Activated CD4-positive, alpha-beta memory T cell treated with anti-CD3 and anti-CD28 coated beads for 36 hours (primary cell): ENCODE data around the gene TPRG1. TPM values are rescaled to one million over a fixed set of nuclear protein-coding genes. Genes with fewer than 3 reads are reported as not detected.

Experiments
- CTCF ChIA-PET: fragments of 350-600 bp; sonication (Branson Sonifier 250); formaldehyde crosslinking; loops from one replicate; lab custom pipeline; 2021; ENCODE audit warnings: antibody characterized with exemption, inconsistent platforms; lab: Charles Lee
- POLR2A ChIA-PET: fragments of 350-600 bp; sonication (Branson Sonifier 250); formaldehyde crosslinking; loops from one replicate; lab custom pipeline; 2021; ENCODE audit warnings: antibody characterized with exemption; lab: Charles Lee
- DNase-seq: peaks from one replicate; pipeline ENCODE4 v3.0.0-alpha.2; 2020
- H3K27ac Mint-ChIP-seq: one replicate; pipeline ENCODE4 v1.8.0; 2021; ENCODE audit warnings: mixed read lengths
- H3K27me3 Mint-ChIP-seq: one replicate; pipeline ENCODE4 v1.8.0; 2021; ENCODE audit warnings: mixed read lengths
- H3K36me3 Mint-ChIP-seq: one replicate; pipeline ENCODE4 v1.8.0; 2021; ENCODE audit warnings: mixed read lengths
- H3K4me1 Mint-ChIP-seq: one replicate; pipeline ENCODE4 v1.8.0; 2021; ENCODE audit warnings: low read depth, mixed read lengths
- H3K4me3 Mint-ChIP-seq: one replicate; pipeline ENCODE4 v1.8.0; 2021; ENCODE audit warnings: mild to moderate bottlenecking, mixed read lengths
- H3K9me3 Mint-ChIP-seq: one replicate; pipeline ENCODE4 v1.8.0; 2021; ENCODE audit warnings: mixed read lengths
- intact Hi-C: fragments of 100-400 bp; cut with micrococcal nuclease; formaldehyde crosslinking; loops from one replicate; pipeline ENCODE4 v1.15.1; 2023
- total RNA-seq, 2 experiments: library from RNA; stranded (reverse); gene quantifications; one replicate each; pipeline ENCODE4 v1.2.3, GENCODE V29; 2021

The TPRG1 gene
- total RNA-seq, 2 experiments from 2014 or later = 11.4 to 11.5 TPM

DNA sequence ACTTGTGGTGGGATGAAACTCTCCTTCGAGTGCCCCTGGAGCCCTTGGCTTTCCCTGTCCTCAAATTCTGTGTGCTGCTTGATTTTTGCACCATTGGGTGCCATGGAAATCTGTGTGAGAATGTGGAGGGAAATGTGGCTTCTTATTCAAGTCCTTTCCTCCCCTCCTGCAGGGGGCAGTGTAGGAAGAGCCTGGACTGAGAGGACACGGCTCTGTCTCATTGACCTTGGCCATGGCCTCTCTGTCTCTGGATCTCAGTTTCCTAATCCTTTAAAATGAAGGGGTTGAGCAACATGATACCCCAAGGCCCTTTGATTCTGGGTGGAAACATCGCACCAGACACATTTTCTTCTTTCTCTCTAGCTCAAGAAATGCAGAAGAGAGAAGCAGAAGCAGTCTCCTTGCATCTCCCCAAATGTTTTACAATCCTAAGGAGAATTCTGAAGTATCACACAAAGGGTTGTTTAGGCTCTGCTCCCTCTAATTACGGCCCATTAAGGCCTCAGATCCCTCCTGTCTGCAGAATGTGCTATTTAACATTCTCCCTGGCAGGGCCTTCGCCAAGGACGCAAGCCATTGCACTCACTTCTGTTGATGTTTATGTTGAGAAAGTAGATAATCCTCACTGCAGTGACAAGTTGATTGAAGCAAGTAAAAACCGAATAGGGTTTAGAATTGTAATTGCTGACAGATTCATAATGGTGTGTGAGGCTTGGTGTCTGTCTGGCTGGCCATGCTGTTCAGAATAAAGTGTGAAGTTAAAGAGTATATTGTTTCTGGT is 169.1 kb downstream of the TPRG1 start:
- intact Hi-C loops = no loop called here
- Mint-ChIP-seq H3K9me3 (peaks cover 3% of the 10 kb centered on the region), H3K36me3 (no peaks in the 10 kb centered on the region), H3K27me3 (no peaks in the 10 kb centered on the region), H3K27ac (no peak overlapping the region), H3K4me3 (no peak overlapping the region), H3K4me1 (peaks cover under 1% of the 10 kb centered on the region)
- ChIA-PET CTCF (interaction anchor here (0.6 to 1.5 kb wide), 2 partner anchors 14 to 616 kb away, joined by 4 to 9 read pairs; no protein-coding TSS in a partner anchor), POLR2A (no interaction called here)
- peak; percentile 25 for DNase-seq

DNA sequence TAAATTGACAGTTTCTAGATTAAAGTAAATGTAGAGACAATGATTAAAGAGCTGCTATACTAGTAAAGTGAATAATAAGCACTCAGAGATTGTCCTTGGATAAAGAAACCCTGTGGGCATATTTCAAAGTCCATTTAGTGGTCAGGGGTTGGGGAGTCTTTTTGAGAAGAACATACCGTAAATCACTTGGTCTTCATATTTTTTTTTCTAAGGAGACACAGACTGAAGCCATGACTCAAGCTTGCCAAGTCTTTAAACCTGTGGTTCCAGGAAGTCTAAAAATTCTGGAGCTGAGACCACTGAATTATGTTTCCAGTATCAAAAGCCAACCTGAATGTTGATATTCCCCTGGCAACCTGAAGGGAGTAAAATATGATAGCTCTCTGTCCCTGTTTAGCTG is 171.0 kb downstream of the TPRG1 start:
- Mint-ChIP-seq H3K4me3 (no peak overlapping the region), H3K27me3 (no peaks in the 10 kb centered on the region), H3K36me3 (no peaks in the 10 kb centered on the region), H3K27ac (no peak overlapping the region), H3K9me3 (no peaks in the 10 kb centered on the region), H3K4me1 (no peaks in the 10 kb centered on the region)
- ChIA-PET CTCF (no interaction called here), POLR2A (no interaction called here)
- intact Hi-C loops = no loop called here
- no peak for DNase-seq

DNA sequence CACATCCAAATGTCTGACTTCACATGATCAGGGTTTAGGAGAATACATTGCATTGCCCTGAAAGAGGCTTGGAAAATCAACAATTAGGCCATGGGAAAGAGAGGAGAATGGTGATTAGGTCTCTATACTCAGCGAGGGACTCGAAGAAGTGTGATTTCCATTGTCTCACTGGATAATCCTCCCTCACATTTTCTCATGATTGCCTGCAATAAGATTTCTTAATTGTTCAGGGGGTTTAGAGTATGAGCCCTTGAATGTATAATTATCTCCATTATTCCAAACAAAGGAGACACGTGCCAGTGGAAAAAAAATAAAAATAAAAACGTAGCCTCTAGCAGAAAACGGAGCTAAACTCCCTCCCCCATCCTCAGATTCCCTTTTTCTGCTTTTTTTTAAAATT is 173.2 kb downstream of the TPRG1 start:
- H3K4me1 Mint-ChIP-seq = no peaks in the 10 kb centered on the region
- no peak overlapping the region for H3K27ac Mint-ChIP-seq
- no peak for DNase-seq
- ChIA-PET POLR2A (no interaction called here), CTCF (interaction anchor here (1.2 kb wide), 1 partner anchor 227 kb away, joined by 4 read pairs; no protein-coding TSS in a partner anchor)
- no peaks in the 10 kb centered on the region for H3K27me3 Mint-ChIP-seq
- no peak overlapping the region for H3K4me3 Mint-ChIP-seq
- no peaks in the 10 kb centered on the region for H3K36me3 Mint-ChIP-seq
- intact Hi-C loops = no loop called here
- H3K9me3 Mint-ChIP-seq = no peaks in the 10 kb centered on the region

DNA sequence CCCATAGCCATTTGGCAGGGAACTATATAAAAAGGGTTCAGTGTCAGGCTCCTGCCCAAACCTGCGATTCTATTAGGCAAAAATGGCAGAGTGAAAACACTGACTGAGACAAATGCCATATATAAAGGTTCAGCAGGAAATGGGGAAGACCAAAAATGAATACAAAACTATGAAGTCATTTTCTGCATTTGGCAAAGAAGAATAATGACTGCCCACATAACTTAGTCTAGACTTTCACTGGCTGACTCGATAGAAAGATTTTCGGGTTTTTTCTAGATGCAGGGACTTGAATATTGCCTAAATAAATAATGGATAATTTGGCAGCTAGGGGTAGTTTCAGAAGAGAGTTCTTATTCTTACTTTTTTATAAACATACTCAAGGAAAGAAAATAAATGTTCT is 178.0 kb downstream of the TPRG1 start:
- Mint-ChIP-seq H3K27me3 (no peaks in the 10 kb centered on the region), H3K9me3 (no peaks in the 10 kb centered on the region), H3K4me1 (peaks cover 1% of the 10 kb centered on the region), H3K4me3 (no peak overlapping the region), H3K27ac (no peak overlapping the region), H3K36me3 (no peaks in the 10 kb centered on the region)
- ChIA-PET POLR2A (no interaction called here), CTCF (no interaction called here)
- DNase-seq = no peak
- intact Hi-C loops = no loop called here

DNA sequence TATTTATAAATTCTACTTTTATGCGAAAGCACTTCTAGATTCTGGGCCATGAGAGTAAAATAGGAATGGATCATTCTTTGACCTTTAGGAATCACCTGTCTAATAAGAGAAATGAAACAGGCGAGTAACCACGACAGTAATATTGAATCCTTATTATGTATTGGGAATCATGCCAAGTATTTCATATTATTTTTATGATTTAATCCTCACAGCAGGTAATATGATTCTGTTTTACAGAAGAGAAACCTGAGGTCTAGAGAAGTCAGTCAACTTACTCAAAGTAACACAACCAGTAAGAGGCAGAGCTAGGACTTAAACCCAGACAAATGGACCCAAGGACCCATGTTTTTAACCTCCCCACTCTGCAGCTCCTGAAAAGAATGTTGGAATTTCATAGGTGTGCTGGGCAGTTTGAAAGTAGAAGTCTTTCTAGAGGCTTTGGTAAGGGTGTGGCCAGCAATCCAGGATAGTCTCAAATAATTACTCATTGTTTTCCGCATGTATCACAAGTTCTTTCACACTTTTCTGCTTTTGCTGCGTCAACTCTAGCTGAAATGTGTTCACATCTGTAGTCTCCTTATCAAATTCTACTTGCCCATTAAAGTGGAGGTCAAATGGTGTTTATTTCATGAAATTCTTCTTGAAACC is 181.7 kb downstream of the TPRG1 start:
- H3K27ac Mint-ChIP-seq = no peak overlapping the region
- no peak for DNase-seq
- intact Hi-C loops = no loop called here
- no peaks in the 10 kb centered on the region for H3K9me3 Mint-ChIP-seq
- H3K4me1 Mint-ChIP-seq = peaks cover 19% of the 10 kb centered on the region
- H3K36me3 Mint-ChIP-seq = no peaks in the 10 kb centered on the region
- ChIA-PET POLR2A (interaction anchor here (0.5 kb wide), 1 partner anchor 77 kb away, joined by 3 read pairs; no protein-coding TSS in a partner anchor), CTCF (interaction anchor here (2.2 kb wide), 1 partner anchor 13 kb away, joined by 9 read pairs; no protein-coding TSS in a partner anchor)
- no peaks in the 10 kb centered on the region for H3K27me3 Mint-ChIP-seq
- no peak overlapping the region for H3K4me3 Mint-ChIP-seq

DNA sequence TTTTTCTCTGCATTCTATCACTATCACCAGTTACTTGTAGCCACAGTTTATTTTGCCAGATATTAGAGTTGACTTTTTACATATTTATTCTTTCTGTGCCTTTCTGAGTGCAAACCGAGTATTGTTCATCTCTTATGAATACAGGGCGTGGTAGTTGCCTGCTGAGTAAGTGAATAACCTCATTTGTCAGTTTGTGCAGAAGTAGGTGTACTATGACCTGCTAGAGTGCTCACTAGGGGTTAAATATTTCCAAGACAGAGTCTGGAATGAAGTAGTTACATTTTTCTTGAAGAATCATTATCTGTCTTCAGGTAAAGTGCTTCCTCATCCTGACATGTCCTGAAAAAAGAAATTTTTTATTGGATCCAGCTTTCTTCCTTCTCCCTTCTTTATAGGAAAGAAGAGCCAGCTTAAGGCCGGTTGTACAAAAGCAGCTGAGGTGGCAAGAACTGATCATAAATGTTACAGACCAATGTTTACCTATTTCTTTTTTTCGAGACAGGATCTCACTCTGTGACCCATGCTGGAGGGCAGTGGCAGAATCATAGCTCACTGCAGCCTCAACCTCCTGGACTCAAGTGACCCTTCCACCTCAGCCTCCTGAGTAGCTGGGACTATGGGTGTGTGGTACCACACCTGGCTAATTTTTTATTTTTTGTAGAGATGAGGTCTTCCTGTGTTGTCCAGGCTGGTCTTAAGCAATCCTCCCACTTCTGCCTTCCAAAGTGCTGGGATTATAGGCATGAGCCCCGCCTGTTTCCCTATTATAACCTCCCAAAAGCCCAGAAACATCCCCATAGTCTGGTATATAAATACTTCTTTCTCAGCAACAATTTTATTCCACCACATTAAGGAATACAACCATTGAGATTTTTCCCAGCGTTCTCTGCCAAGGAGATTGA is 182.5 kb downstream of the TPRG1 start:
- Mint-ChIP-seq H3K9me3 (no peaks in the 10 kb centered on the region), H3K4me3 (no peak overlapping the region), H3K4me1 (peaks cover 19% of the 10 kb centered on the region), H3K36me3 (no peaks in the 10 kb centered on the region), H3K27me3 (no peaks in the 10 kb centered on the region), H3K27ac (no peak overlapping the region)
- ChIA-PET POLR2A (interaction anchor here (0.5 to 1.0 kb wide), 2 partner anchors 30 to 78 kb away, joined by 3 read pairs; no protein-coding TSS in a partner anchor), CTCF (interaction anchor here (1.5 to 2.2 kb wide), 3 partner anchors 14 to 82 kb away, joined by 4 to 9 read pairs (median 8); no protein-coding TSS in a partner anchor)
- DNase-seq = no peak
- intact Hi-C loops = no loop called here

DNA sequence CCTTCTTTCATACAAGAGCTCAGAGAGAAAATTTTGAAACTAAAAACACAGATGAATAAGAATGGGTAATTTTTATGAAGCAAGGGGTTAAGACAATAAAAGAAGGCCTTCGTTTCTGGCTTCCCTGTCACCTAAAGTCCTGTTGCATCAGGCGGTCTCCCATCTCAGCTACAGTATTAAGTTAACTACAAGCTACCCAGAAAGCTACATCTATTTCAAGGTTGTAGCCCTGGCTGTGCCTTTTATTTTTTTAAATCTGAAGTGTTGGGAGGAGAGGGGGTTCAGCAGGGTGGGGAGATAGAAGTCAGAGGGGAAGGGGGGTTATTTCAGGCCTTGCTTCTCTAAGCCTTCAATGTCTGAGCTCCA is 183.3 kb downstream of the TPRG1 start:
- no peak overlapping the region for H3K27ac Mint-ChIP-seq
- CTCF ChIA-PET = interaction anchor here (1.5 to 2.2 kb wide), 4 partner anchors 14 to 82 kb away, joined by 4 to 9 read pairs (median 6); no protein-coding TSS in a partner anchor
- DNase-seq = no peak
- no peak overlapping the region for H3K4me3 Mint-ChIP-seq
- no peaks in the 10 kb centered on the region for H3K9me3 Mint-ChIP-seq
- intact Hi-C loops = no loop called here
- H3K36me3 Mint-ChIP-seq = no peaks in the 10 kb centered on the region
- H3K4me1 Mint-ChIP-seq = peaks cover 19% of the 10 kb centered on the region
- POLR2A ChIA-PET = interaction anchor here (0.7 to 1.0 kb wide), 2 partner anchors 21 to 31 kb away, joined by 3 read pairs; no protein-coding TSS in a partner anchor
- H3K27me3 Mint-ChIP-seq = no peaks in the 10 kb centered on the region

DNA sequence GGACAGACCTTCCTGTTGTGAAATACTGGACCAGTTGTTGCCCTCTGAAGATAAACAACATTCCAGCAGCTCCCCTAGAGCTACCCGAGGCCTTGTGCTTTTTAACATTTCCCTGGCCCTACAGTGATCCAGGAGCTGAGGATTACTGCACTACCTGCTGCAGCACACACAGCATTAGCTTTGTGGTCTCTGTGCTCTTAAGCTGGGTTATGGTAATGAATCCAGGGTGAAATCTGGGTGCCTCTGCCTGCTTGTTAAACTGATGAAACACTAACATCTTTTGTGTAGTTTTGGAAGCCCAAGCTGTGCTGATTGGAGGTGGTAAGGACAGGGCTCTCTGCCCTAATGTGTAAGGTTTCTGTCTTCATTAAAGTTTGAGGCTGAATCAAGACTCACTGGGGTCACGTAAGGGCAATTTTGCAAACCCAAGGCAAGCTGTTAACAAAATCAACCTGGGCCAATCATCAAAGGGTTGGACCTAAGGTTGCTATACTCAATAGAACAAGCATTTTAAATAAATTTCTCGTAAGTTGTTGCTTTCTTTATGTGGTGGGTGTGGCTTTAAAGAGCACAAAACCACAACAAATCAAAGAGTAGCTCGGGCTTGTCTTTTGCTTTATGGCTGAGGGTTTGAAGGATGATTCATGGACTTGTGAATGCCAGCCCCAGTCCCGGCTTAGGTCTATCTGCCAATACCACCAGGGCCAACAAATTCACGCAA is 183.9 kb downstream of the TPRG1 start:
- intact Hi-C loops = loop anchor here (1.0 to 2.0 kb wide), 2 partner anchors 24 to 31 kb away; no protein-coding TSS in a partner anchor

DNA sequence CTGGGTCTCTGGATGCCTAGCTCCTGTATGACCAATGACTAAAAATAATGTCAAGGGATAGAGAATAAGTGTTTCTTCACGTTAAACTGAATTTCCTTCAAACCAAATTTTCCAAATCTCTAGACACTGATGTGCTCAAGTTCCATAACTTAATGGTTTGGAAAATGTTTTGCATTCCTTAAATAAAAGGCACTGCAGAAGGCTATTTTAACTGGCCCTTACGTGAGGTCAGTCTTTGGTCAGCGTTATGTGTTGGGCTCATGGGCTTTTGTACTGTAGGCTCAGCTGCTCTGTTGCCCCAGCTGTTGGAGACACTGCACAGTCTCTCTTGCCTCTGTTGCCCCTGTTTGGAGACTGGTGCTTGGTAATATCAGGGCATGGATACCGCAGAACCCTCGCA is 188.5 kb downstream of the TPRG1 start:
- H3K36me3 Mint-ChIP-seq = no peaks in the 10 kb centered on the region
- CTCF ChIA-PET = interaction anchor here (0.6 to 0.9 kb wide), 2 partner anchors 88 to 331 kb away, joined by 3 read pairs; no protein-coding TSS in a partner anchor
- no peak overlapping the region for H3K4me3 Mint-ChIP-seq
- POLR2A ChIA-PET = no interaction called here
- no peaks in the 10 kb centered on the region for H3K27me3 Mint-ChIP-seq
- no peaks in the 10 kb centered on the region for H3K9me3 Mint-ChIP-seq
- H3K27ac Mint-ChIP-seq = no peak overlapping the region
- intact Hi-C loops = no loop called here
- DNase-seq = no peak
- H3K4me1 Mint-ChIP-seq = peaks cover 14% of the 10 kb centered on the region

More for the DNA sequence above, 183.9 kb downstream of the TPRG1 start:
- Mint-ChIP-seq H3K27ac (peak overlapping the region; percentile 62), H3K27me3 (no peaks in the 10 kb centered on the region), H3K9me3 (no peaks in the 10 kb centered on the region), H3K4me1 (peaks cover 19% of the 10 kb centered on the region), H3K36me3 (no peaks in the 10 kb centered on the region), H3K4me3 (peak overlapping the region; percentile 48)
- CTCF ChIA-PET = interaction anchor here (1.5 to 2.2 kb wide), 4 partner anchors 15 to 83 kb away, joined by 4 to 9 read pairs (median 6); no protein-coding TSS in a partner anchor
- DNase-seq = peak; percentile 46
- POLR2A ChIA-PET = interaction anchor here (0.7 to 1.0 kb wide), 2 partner anchors 22 to 31 kb away, joined by 3 read pairs; no protein-coding TSS in a partner anchor

DNA sequence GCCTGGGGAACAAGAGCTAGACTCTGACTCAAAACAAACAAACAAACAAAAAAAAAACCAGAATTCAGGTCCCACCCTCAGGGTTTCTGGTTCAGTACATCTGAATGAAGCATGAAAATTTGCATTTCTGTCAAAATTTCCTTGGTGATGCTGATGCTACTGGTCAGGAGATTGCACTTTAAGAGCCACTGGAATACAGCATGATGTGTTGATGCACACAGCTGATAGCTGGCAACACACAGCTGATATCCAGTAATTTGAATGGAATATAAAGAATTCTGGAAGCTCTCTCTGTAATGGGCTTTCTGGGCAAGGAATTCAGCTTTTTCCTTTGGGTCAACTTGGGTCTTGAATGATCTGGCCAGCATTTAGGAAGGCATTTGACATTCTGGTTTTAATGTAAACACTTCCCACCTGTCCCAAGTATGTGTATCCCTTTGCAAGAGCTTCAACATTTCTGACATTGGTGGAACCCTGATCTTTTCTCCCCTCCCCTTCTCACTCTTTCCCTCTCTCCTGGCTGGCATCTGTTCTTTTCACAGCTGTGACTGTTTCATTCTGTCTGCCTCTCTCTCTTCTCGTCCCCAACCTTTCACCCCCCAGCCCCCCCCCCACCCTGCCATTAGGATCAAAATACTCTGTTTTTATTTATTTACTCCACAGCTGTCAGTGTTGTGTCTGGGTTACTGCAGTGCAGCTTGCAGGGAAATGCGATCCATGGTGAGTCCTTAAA is 189.5 kb downstream of the TPRG1 start:
- H3K36me3 Mint-ChIP-seq = no peaks in the 10 kb centered on the region
- ChIA-PET CTCF (interaction anchor here (0.9 kb wide), 1 partner anchor 89 kb away, joined by 3 read pairs; no protein-coding TSS in a partner anchor), POLR2A (no interaction called here)
- intact Hi-C loops = no loop called here
- H3K27ac Mint-ChIP-seq = no peak overlapping the region
- no peaks in the 10 kb centered on the region for H3K27me3 Mint-ChIP-seq
- H3K4me3 Mint-ChIP-seq = no peak overlapping the region
- no peaks in the 10 kb centered on the region for H3K9me3 Mint-ChIP-seq
- no peak for DNase-seq
- peaks cover 6% of the 10 kb centered on the region for H3K4me1 Mint-ChIP-seq
